ENCODE measurements around the gene TMEM185A.

The TMEM185A gene

DNA sequence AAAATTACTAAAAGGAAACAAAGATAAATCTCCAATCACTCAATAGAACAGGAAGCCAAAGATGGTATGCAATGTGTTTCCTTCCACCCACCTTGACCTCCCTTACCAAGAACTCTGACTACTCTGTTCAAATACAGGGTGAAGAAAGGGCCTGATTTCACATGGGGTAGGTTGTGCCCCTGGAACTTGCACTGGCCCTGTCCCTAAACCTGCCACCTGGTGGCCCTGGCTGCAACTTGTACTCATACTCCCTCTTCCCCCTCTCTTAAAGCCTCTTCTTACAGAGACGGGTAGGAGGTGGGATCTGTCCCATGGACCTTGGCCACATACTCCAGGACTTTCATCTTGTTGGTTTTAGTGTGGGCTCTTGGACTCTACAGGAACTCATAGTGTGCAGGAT is 17.3 kb upstream of the TMEM185A start:
- no peak overlapping the region for H3K4me3 ChIP-seq (ENCODE audit: low read depth, low read length)
- peak; percentile 1 for DNase-seq (ENCODE audit: low read depth)
- TF ChIP-seq, protein P1, sequence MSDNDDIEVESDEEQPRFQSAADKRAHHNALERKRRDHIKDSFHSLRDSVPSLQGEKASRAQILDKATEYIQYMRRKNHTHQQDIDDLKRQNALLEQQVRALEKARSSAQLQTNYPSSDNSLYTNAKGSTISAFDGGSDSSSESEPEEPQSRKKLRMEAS (IDR thresholded peaks at IDR 0.05; ENCODE audit: low read depth, low read length): no peak
- TF ChIP-seq POLR2A (IDR thresholded peaks at IDR 0.05; ENCODE audit: extremely low read depth, insufficient read length) (no peak), MYC (IDR thresholded peaks at IDR 0.05; ENCODE audit: low read depth, low read length) (no peak)
- TF ChIP-seq, protein P2, sequence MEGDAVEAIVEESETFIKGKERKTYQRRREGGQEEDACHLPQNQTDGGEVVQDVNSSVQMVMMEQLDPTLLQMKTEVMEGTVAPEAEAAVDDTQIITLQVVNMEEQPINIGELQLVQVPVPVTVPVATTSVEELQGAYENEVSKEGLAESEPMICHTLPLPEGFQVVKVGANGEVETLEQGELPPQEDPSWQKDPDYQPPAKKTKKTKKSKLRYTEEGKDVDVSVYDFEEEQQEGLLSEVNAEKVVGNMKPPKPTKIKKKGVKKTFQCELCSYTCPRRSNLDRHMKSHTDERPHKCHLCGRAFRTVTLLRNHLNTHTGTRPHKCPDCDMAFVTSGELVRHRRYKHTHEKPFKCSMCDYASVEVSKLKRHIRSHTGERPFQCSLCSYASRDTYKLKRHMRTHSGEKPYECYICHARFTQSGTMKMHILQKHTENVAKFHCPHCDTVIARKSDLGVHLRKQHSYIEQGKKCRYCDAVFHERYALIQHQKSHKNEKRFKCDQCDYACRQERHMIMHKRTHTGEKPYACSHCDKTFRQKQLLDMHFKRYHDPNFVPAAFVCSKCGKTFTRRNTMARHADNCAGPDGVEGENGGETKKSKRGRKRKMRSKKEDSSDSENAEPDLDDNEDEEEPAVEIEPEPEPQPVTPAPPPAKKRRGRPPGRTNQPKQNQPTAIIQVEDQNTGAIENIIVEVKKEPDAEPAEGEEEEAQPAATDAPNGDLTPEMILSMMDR (IDR thresholded peaks at IDR 0.05; ENCODE audit: low read depth, low read length): no peak

DNA sequence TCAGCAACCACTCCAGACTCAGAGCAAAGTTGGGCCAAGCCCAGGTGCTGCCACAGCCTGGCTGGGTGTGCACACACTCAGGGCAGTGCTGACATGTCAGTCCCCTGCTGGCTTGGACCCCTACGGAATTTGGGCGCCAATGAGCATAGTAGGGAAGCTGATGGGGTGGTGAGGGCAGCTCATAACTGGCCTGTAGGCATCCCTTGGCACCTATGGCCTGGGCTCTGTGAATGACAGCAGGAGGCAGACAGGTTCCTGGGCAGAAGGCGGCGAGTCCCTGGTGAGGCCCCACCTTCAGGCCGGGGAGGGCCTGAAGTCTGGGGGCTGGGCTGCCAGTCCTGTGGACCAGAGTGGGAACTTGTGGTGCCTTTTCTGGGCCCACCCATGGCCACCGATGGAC is 15.9 kb upstream of the TMEM185A start:
- no peak for DNase-seq (ENCODE audit: low read depth)
- TF ChIP-seq MYC (IDR thresholded peaks at IDR 0.05; ENCODE audit: low read depth, low read length) (no peak), POLR2A (IDR thresholded peaks at IDR 0.05; ENCODE audit: extremely low read depth, insufficient read length) (no peak)
- TF ChIP-seq, protein P2 (IDR thresholded peaks at IDR 0.05; ENCODE audit: low read depth, low read length): no peak
- TF ChIP-seq, protein P1 (IDR thresholded peaks at IDR 0.05; ENCODE audit: low read depth, low read length): no peak
- no peak overlapping the region for H3K4me3 ChIP-seq (ENCODE audit: low read depth, low read length)

DNA sequence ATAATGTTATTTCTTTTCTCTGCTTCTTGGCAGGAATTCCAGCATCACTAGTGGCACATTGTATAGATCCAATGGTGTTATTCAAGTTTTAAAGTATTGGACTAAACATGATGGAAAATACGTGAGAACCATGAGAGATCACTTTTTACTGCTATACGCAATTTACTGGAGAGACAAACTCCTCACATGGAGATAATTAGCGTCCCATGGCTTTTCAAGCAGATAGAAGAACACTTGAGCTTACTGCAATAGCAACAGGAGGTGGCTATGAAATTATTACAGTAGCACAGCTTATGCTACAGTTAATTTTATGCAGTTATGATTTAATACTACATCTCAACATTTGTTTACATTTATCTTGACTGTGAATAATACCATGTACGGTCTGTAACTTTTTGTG is 11.9 kb upstream of the TMEM185A start:
- TF ChIP-seq, protein P1 (IDR thresholded peaks at IDR 0.05; ENCODE audit: low read depth, low read length): no peak
- TF ChIP-seq, protein P2 (IDR thresholded peaks at IDR 0.05; ENCODE audit: low read depth, low read length): no peak
- no peak for TF ChIP-seq MYC (IDR thresholded peaks at IDR 0.05; ENCODE audit: low read depth, low read length)
- no peak for TF ChIP-seq POLR2A (IDR thresholded peaks at IDR 0.05; ENCODE audit: extremely low read depth, insufficient read length)

DNA sequence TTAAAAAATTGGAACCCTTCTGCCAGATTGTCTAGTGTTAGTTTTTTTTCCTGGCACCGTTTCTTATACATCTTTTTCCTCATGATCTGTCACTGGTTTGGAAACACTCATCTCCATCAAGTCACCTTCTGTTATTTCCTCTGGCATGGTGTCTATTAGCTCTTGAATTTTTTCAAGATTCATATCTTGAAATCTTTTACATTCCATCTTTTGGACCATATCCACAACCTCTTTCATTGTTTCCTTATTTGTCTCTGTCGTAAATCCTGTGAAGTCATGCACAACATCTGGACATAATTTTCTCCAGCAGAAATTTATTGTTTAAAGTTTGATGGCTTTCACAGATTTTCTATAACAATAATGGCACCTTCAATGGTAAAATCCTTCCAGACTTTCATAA is 10.2 kb upstream of the TMEM185A start:
- no peak for DNase-seq (ENCODE audit: low read depth)
- TF ChIP-seq, protein P2 (IDR thresholded peaks at IDR 0.05; ENCODE audit: low read depth, low read length): no peak
- TF ChIP-seq MYC (IDR thresholded peaks at IDR 0.05; ENCODE audit: low read depth, low read length): no peak
- TF ChIP-seq, protein P1 (IDR thresholded peaks at IDR 0.05; ENCODE audit: low read depth, low read length): no peak
- no peak for TF ChIP-seq POLR2A (IDR thresholded peaks at IDR 0.05; ENCODE audit: extremely low read depth, insufficient read length)
- no peak overlapping the region for H3K4me3 ChIP-seq (ENCODE audit: low read depth, low read length)

More for the DNA sequence above, 11.9 kb upstream of the TMEM185A start:
- H3K4me3 ChIP-seq (ENCODE audit: low read depth, low read length): no peak overlapping the region
- DNase-seq (ENCODE audit: low read depth): no peak

DNA sequence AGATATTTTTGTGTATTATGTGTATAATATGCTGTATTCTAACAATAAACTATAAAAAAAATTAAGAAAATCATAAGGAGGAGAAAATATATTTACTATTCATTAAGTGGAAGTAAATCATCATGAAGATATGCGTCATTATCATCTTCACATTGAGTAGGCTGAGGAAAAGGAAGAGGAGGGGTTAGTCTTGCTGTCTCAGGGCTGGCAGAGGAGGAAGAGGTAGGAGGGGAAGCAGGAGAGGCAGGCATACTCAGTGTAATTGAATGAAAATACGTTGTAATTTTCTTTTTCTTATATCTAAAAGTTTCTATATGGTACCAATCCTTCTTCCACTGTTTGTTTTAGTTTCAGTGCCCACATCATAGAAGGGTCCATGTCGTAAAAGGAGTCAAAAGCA is 9.8 kb upstream of the TMEM185A start:
- DNase-seq (ENCODE audit: low read depth): no peak
- TF ChIP-seq MYC (IDR thresholded peaks at IDR 0.05; ENCODE audit: low read depth, low read length) (no peak), POLR2A (IDR thresholded peaks at IDR 0.05; ENCODE audit: extremely low read depth, insufficient read length) (no peak)
- TF ChIP-seq, protein P1 (IDR thresholded peaks at IDR 0.05; ENCODE audit: low read depth, low read length): no peak
- TF ChIP-seq, protein P2 (IDR thresholded peaks at IDR 0.05; ENCODE audit: low read depth, low read length): no peak
- no peak overlapping the region for H3K4me3 ChIP-seq (ENCODE audit: low read depth, low read length)

Measured in NB4 (cell line).